ENCODE results near the gene LOC128125822.

Gene LOC128125822

DNA sequence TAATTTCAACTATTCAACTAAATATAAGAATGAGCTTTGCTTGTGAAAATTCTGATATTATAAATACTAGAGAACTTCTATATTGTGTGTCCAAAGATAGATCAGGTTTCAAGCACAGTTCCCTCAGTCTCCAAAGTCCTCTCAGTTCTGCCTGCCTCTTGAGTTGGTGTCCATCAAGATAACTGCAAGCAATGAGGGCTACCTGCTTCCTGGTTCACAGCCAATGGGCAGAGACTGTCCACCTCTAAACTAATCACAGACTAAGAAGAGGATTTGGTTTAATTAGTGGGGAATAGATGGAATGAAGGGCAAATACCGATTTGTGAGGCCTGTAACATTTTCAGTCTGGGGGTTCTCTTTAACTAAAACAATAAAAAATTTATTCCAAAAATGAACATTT lies 41.3 kb upstream of the LOC128125822 start:
- Mint-ChIP-seq H3K4me1 (no peaks in the 10 kb centered on the region), H3K27me3 (ENCODE audit: insufficient read depth, low read depth, poor library complexity) (peaks cover 3% of the 10 kb centered on the region), H3K27ac (no peak overlapping the region), H3K4me3 (no peak overlapping the region), H3K36me3 (ENCODE audit: low read depth) (no peaks in the 10 kb centered on the region), H3K9me3 (no peaks in the 10 kb centered on the region; the same call in 1 of the 3 replicates)
- no peak overlapping the region for H2AFZ ChIP-seq
- no peak overlapping the region for H3K4me3 ChIP-seq
- H3K79me2 ChIP-seq (replicated peaks; ENCODE audit: insufficient read depth), result no peaks in the 10 kb centered on the region
- H3K4me2 ChIP-seq, result no peak overlapping the region
- no peaks in the 10 kb centered on the region for H3F3A ChIP-seq (replicated peaks; ENCODE audit: low read depth)
- H3K4me1 ChIP-seq (ENCODE audit: insufficient read depth), result no peaks in the 10 kb centered on the region
- H3K36me3 ChIP-seq (ENCODE audit: insufficient read depth), result no peaks in the 10 kb centered on the region
- TF ChIP-seq STAT1 (IDR thresholded peaks at IDR 0.05; ENCODE audit: unreplicated experiment) (no peak), EZH2phosphoT487 (IDR thresholded peaks at IDR 0.05; ENCODE audit: unreplicated experiment) (no peak), CREB1 (CRISPR knock-in tag; IDR thresholded peaks at IDR 0.05; ENCODE audit: low read depth) (no peak), NANOG (IDR thresholded peaks at IDR 0.05; ENCODE audit: borderline replicate concordance) (no peak), ZNF462 (CRISPR knock-in tag; IDR thresholded peaks at IDR 0.05) (no peak), JUNB (IDR thresholded peaks at IDR 0.05; ENCODE audit: unreplicated experiment) (no peak), ETS1 (IDR thresholded peaks at IDR 0.05) (no peak), REST (IDR thresholded peaks at IDR 0.05; ENCODE audit: unreplicated experiment) (no peak), POLR2AphosphoS5 (IDR thresholded peaks at IDR 0.05; ENCODE audit: low read depth) (no peak)
- ATAC-seq (no peak), DNase-seq (ENCODE audit: low spot score) (no peak)
- H3K27ac ChIP-seq (ENCODE audit: low read depth), result no peak overlapping the region
- no peaks in the 10 kb centered on the region for H4K20me1 ChIP-seq (replicated peaks; ENCODE audit: insufficient read depth)
- H3K9me2 ChIP-seq (ENCODE audit: insufficient read depth), result no peaks in the 10 kb centered on the region
- H3K27me3 ChIP-seq (ENCODE audit: insufficient read depth), result no peaks in the 10 kb centered on the region

All from GM23338 (cell line).